Erythroblast (primary cell): ENCODE measurements around the gene FIZ1.

Source experiments
- DNase-seq, 2 experiments: peaks; one replicate each; lab custom pipeline; 2025; lab: John Stamatoyannopoulos, UW
- GATA1 ChIP-seq: IDR thresholded peaks from 2 replicates; pipeline ENCODE4 v1.6.1; 2011; ENCODE audit warnings: low read depth, mild to moderate bottlenecking, control low read depth, low read length, moderate library complexity
- POLR2A ChIP-seq: IDR thresholded peaks from 2 replicates; pipeline ENCODE4 v1.6.1; 2011; ENCODE audit warnings: mild to moderate bottlenecking, low read length

FIZ1 gene

GRCh38 chr19:55602104-55603001 lies 3.0 kb upstream of the FIZ1 start:
- no peak for DNase-seq
- TF ChIP-seq GATA1 (no peak), POLR2A (no peak)

- peak in 1 of 2 experiments; percentile 53 for DNase-seq
- TF ChIP-seq POLR2A (no peak), GATA1 (no peak)
These were observed 1.8 kb upstream of the FIZ1 start for GRCh38 chr19:55601084-55601483.

- TF ChIP-seq POLR2A: no peak
- TF ChIP-seq GATA1: no peak
- DNase-seq: no peak
These were observed 1.3 kb upstream of the FIZ1 start for GRCh38 chr19:55600662-55601028.

- DNase-seq: peak; percentile 93 to 95
- no peak for TF ChIP-seq GATA1
- peak; percentile 36 for TF ChIP-seq POLR2A
These were observed 735 bp upstream of the FIZ1 start, which contains the start of gene ZNF524 for GRCh38 chr19:55599842-55600661. Gene ZNF524 (plus strand): TSS chr19:55600288. CDS start chr19:55602113, 1,825 bp downstream.

- DNase-seq: peak; percentile 96 to 98
- no peak for TF ChIP-seq POLR2A
- TF ChIP-seq GATA1: no peak
These were observed 424 bp downstream of the FIZ1 start for GRCh38 chr19:55598719-55599467.

GRCh38 chr19:55598034-55598433 lies 1.3 kb downstream of the FIZ1 start:
- DNase-seq: no peak
- TF ChIP-seq POLR2A (no peak), GATA1 (no peak)

- DNase-seq: no peak
- TF ChIP-seq GATA1: no peak
- TF ChIP-seq POLR2A: no peak
These were observed 1.8 kb downstream of the FIZ1 start for GRCh38 chr19:55597501-55597921.

GRCh38 chr19:55596304-55596703 lies 3.0 kb downstream of the FIZ1 start:
- no peak for DNase-seq

GRCh38 chr19:55594996-55595545 lies 4.2 kb downstream of the FIZ1 start:
- TF ChIP-seq GATA1 (no peak), POLR2A (no peak)

More at GRCh38 chr19:55596304-55596703, 3.0 kb downstream of the FIZ1 start:
- TF ChIP-seq POLR2A: no peak
- TF ChIP-seq GATA1: no peak

GRCh38 chr19:55593096-55593772 lies 6.1 kb downstream of the FIZ1 start:
- TF ChIP-seq GATA1: no peak
- no peak for TF ChIP-seq POLR2A
- DNase-seq: no peak

More at GRCh38 chr19:55594996-55595545, 4.2 kb downstream of the FIZ1 start:
- DNase-seq: no peak

- DNase-seq: no peak
- no peak for TF ChIP-seq GATA1
- TF ChIP-seq POLR2A: no peak
These were observed 6.8 kb downstream of the FIZ1 start for GRCh38 chr19:55592391-55593090.

GRCh38 chr19:55591555-55591954 lies 7.8 kb downstream of the FIZ1 start:
- TF ChIP-seq GATA1: no peak
- TF ChIP-seq POLR2A: no peak

GRCh38 chr19:55590617-55591016 lies 8.7 kb downstream of the FIZ1 start:
- TF ChIP-seq GATA1 (no peak), POLR2A (no peak)
- peak; percentile 68 to 71 for DNase-seq

More at GRCh38 chr19:55591555-55591954, 7.8 kb downstream of the FIZ1 start:
- peak in 1 of 2 experiments; percentile 42 for DNase-seq
